ENCODE measurements around the gene PER2. TPM values are rescaled to one million over a fixed set of nuclear protein-coding genes. Genes with fewer than 3 reads are reported as not detected.

The PER2 gene
- total and polyA plus RNA-seq, 2 of the 13 experiments (the other 11 are each of a cell fraction or from before 2014, with no cell fraction given): 5.1 to 9.4 TPM

GRCh38 chr2:238288650-238289573 lies 502 bp upstream of the PER2 start (continued):
- TF ChIP-seq KLF12 (CRISPR knock-in tag; IDR thresholded peaks at IDR 0.05; ENCODE audit: borderline replicate concordance): 0 out of 2 replicates have a peak, but pooled peaks have one; percentile 22
- peak; percentile 96 for TF ChIP-seq DMAP1 (CRISPR knock-in tag; IDR thresholded peaks at IDR 0.05)
- no peak for TF ChIP-seq MAFK (conservative IDR thresholded peaks at IDR 0.05 in 1 of 2, IDR thresholded peaks at IDR 0.05 in 1 of 2; ENCODE audit: low read length in 2 of 2)
- TF ChIP-seq ZNF552 (CRISPR knock-in tag; IDR thresholded peaks at IDR 0.05; ENCODE audit: borderline replicate concordance): no peak
- TF ChIP-seq FOXO1 (CRISPR knock-in tag; IDR thresholded peaks at IDR 0.05): peak; percentile 39; the same call in 1 of the 2 replicates
- peak in 1 of 2 experiments; percentile 67; a peak in 1 of 4 replicates for TF ChIP-seq ATF4 (CRISPR knock-in tag; IDR thresholded peaks at IDR 0.05)
- peak; percentile 78; the same call in 1 of the 2 replicates for TF ChIP-seq GATAD1 (CRISPR knock-in tag; IDR thresholded peaks at IDR 0.05)
- TF ChIP-seq SP4 (CRISPR knock-in tag; IDR thresholded peaks at IDR 0.05): peak; percentile 91
- no peak for TF ChIP-seq ARID2 (CRISPR knock-in tag; IDR thresholded peaks at IDR 0.05; ENCODE audit: borderline replicate concordance)
- no peak for TF ChIP-seq ZNF282 (IDR thresholded peaks at IDR 0.05; ENCODE audit: partially characterized antibody)
- TF ChIP-seq ZBTB38 (CRISPR knock-in tag; IDR thresholded peaks at IDR 0.05): peak; percentile 46; the same call in 1 of the 2 replicates
- no peak for TF ChIP-seq FOXP1 (IDR thresholded peaks at IDR 0.05)
- TF ChIP-seq FOXP1 (CRISPR knock-in tag; IDR thresholded peaks at IDR 0.05): 0 out of 2 replicates have a peak, but pooled peaks have one; percentile 20
- TF ChIP-seq ZFP36L1 (CRISPR knock-in tag; IDR thresholded peaks at IDR 0.05): no peak
- TF ChIP-seq, protein P1, sequence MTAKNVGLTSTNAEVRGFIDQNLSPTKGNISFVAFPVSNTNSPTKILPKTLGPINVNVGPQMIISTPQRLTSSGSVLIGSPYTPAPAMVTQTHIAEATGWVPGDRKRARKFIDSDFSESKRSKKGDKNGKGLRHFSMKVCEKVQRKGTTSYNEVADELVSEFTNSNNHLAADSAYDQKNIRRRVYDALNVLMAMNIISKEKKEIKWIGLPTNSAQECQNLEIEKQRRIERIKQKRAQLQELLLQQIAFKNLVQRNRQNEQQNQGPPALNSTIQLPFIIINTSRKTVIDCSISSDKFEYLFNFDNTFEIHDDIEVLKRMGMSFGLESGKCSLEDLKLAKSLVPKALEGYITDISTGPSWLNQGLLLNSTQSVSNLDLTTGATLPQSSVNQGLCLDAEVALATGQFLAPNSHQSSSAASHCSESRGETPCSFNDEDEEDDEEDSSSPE (CRISPR knock-in tag; IDR thresholded peaks at IDR 0.05): peak; percentile 92
- peak; percentile 85 for TF ChIP-seq YY1 (IDR thresholded peaks at IDR 0.05; ENCODE audit: insufficient read depth, insufficient replicate concordance, low read depth, low read length)
- TF ChIP-seq, protein P2, sequence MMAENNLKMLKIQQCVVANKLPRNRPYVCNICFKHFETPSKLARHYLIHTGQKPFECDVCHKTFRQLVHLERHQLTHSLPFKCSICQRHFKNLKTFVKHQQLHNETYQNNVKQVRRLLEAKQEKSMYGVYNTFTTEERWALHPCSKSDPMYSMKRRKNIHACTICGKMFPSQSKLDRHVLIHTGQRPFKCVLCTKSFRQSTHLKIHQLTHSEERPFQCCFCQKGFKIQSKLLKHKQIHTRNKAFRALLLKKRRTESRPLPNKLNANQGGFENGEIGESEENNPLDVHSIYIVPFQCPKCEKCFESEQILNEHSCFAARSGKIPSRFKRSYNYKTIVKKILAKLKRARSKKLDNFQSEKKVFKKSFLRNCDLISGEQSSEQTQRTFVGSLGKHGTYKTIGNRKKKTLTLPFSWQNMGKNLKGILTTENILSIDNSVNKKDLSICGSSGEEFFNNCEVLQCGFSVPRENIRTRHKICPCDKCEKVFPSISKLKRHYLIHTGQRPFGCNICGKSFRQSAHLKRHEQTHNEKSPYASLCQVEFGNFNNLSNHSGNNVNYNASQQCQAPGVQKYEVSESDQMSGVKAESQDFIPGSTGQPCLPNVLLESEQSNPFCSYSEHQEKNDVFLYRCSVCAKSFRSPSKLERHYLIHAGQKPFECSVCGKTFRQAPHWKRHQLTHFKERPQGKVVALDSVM (CRISPR knock-in tag; IDR thresholded peaks at IDR 0.05): peak; percentile 31; the same call in 1 of the 2 replicates
- TF ChIP-seq, protein P3, sequence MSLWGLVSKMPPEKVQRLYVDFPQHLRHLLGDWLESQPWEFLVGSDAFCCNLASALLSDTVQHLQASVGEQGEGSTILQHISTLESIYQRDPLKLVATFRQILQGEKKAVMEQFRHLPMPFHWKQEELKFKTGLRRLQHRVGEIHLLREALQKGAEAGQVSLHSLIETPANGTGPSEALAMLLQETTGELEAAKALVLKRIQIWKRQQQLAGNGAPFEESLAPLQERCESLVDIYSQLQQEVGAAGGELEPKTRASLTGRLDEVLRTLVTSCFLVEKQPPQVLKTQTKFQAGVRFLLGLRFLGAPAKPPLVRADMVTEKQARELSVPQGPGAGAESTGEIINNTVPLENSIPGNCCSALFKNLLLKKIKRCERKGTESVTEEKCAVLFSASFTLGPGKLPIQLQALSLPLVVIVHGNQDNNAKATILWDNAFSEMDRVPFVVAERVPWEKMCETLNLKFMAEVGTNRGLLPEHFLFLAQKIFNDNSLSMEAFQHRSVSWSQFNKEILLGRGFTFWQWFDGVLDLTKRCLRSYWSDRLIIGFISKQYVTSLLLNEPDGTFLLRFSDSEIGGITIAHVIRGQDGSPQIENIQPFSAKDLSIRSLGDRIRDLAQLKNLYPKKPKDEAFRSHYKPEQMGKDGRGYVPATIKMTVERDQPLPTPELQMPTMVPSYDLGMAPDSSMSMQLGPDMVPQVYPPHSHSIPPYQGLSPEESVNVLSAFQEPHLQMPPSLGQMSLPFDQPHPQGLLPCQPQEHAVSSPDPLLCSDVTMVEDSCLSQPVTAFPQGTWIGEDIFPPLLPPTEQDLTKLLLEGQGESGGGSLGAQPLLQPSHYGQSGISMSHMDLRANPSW (CRISPR knock-in tag; IDR thresholded peaks at IDR 0.05; ENCODE audit: borderline replicate concordance): no peak
- TF ChIP-seq HNRNPLL (IDR thresholded peaks at IDR 0.05; ENCODE audit: low read depth, low read length, poor library complexity, severe bottlenecking): peak; percentile 91
- peak; percentile 52 for TF ChIP-seq TBL1XR1 (IDR thresholded peaks at IDR 0.05; ENCODE audit: borderline replicate concordance, low read length, partially characterized antibody)
- TF ChIP-seq ZNF558 (CRISPR knock-in tag; IDR thresholded peaks at IDR 0.05; ENCODE audit: borderline replicate concordance): no peak; the same call in 1 of the 2 replicates
